Tibial artery (tissue), 4 donors: Measurements from ENCODE around the gene PPIP5K2.

Source experiments
- DNase-seq, 2 donors: peaks; one replicate each; pipeline ENCODE4 v3.0.0-alpha.2; 2019
- H3K27ac ChIP-seq, 2 donors: fragments of 200-600 bp; sonication (generic) in 1 of 2; 1 replicate in 1 of 2; 2 replicates in 1 of 2; pipeline ENCODE4 v1.5.1; 2018 to 2019; ENCODE audit warnings: mild to moderate bottlenecking in 1 of 2
- H3K27me3 ChIP-seq, 2 donors: fragments of 200-600 bp; sonication (generic) in 1 of 2; one replicate each; pipeline versions ENCODE4 v1.5.1 to v1.6.0; 2016 to 2019
- H3K36me3 ChIP-seq, 3 donors: fragments of 200-600 bp; sonication (generic) in 2 of 3; one replicate each; pipeline ENCODE4 v1.5.1; 2016 to 2019; ENCODE audit warnings: mild to moderate bottlenecking in 2 of 3
- H3K4me1 ChIP-seq, 4 donors: fragments of 200-600 bp; sonication (generic) in 2 of 4; 1 replicate in 3 of 4; 2 replicates in 1 of 4; pipeline ENCODE4 v1.5.1; 2016 to 2019
- H3K4me3 ChIP-seq, 2 donors: fragments of 200-600 bp; sonication (generic) in 1 of 2; 1 replicate in 1 of 2; 2 replicates in 1 of 2; pipeline ENCODE4 v1.5.1; 2018 to 2019; ENCODE audit warnings: mild to moderate bottlenecking in 2 of 2
- H3K9me3 ChIP-seq, 3 donors: fragments of 200-600 bp; sonication (generic) in 1 of 3; one replicate each; pipeline ENCODE4 v1.5.1; 2016 to 2019
- intact Hi-C: fragments of 100-400 bp; cut with DNase I; formaldehyde crosslinking; loops from one replicate; pipeline ENCODE4 v1.15.0; 2023; ENCODE audit warnings: low total_unique reads
- TF ChIP-seq, protein P1 (sequence below), 2 experiments: fragments of 200-600 bp in 1 of 2; fragments of 450-650 bp in 1 of 2; IDR thresholded peaks; one replicate each; pipeline ENCODE4 v1.5.1; 2017 to 2019; ENCODE audit warnings: antibody characterized with exemption in 2 of 2, mild to moderate bottlenecking in 1 of 2, moderate library complexity in 1 of 2

Gene PPIP5K2

DNA sequence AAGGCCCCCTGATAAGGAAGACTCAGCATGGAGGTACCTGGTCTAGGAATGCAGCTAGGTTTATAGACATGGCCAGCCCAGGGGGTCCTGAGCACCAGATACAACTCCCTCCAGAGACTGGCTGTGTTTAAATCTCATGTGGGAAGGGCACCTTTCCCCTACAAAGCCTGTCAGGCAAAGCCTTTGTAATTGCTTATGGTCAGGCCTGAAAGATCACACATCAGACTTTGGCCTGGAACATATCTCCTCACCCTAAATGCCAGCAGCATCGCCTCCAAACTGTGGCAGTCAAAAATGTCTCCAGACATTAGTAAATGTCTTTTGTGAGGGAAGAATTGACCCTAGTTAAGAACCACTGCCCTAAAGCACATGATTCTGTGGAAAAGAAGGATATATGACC is 86.9 kb downstream of the PPIP5K2 start:
- no peak for DNase-seq
- intact Hi-C loops: no loop called here
- Histone ChIP-seq H3K4me1 (no peaks in the 10 kb centered on the region), H3K27me3 (no peaks in the 10 kb centered on the region), H3K4me3 (no peak overlapping the region), H3K9me3 (no peaks in the 10 kb centered on the region), H3K27ac (no peak overlapping the region), H3K36me3 (peaks cover 20 to 32% (median 24%) of the 10 kb centered on the region in 3 donors)
- TF ChIP-seq, protein P1, sequence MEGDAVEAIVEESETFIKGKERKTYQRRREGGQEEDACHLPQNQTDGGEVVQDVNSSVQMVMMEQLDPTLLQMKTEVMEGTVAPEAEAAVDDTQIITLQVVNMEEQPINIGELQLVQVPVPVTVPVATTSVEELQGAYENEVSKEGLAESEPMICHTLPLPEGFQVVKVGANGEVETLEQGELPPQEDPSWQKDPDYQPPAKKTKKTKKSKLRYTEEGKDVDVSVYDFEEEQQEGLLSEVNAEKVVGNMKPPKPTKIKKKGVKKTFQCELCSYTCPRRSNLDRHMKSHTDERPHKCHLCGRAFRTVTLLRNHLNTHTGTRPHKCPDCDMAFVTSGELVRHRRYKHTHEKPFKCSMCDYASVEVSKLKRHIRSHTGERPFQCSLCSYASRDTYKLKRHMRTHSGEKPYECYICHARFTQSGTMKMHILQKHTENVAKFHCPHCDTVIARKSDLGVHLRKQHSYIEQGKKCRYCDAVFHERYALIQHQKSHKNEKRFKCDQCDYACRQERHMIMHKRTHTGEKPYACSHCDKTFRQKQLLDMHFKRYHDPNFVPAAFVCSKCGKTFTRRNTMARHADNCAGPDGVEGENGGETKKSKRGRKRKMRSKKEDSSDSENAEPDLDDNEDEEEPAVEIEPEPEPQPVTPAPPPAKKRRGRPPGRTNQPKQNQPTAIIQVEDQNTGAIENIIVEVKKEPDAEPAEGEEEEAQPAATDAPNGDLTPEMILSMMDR (IDR thresholded peaks at IDR 0.05): no peak

DNA sequence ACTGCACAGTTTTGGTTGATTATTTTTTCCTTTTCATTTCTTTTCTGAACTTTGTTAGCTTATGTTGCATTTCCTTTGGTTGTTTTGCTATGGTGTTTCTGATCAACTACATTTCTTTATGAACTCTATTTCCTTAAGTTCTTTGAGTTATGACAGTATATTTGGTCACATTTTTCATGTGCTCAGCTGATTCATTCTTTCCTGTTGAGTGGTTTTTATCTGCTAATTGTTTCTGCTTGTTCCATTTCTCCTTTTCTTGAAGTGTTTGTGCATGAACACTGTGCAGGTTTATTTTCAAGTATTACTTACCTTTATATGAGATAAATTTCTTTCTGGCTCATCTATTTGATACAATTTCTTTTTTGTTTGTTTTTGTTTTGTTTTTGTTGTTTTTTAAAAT is 87.6 kb downstream of the PPIP5K2 start:
- no peaks in the 10 kb centered on the region for H3K9me3 ChIP-seq
- TF ChIP-seq, protein P1 (IDR thresholded peaks at IDR 0.05): no peak
- intact Hi-C loops: no loop called here
- DNase-seq: no peak
- no peaks in the 10 kb centered on the region for H3K4me1 ChIP-seq
- peaks cover 18 to 32% (median 20%) of the 10 kb centered on the region in 3 donors for H3K36me3 ChIP-seq
- no peaks in the 10 kb centered on the region for H3K27me3 ChIP-seq
- no peak overlapping the region for H3K4me3 ChIP-seq
- H3K27ac ChIP-seq: no peak overlapping the region

DNA sequence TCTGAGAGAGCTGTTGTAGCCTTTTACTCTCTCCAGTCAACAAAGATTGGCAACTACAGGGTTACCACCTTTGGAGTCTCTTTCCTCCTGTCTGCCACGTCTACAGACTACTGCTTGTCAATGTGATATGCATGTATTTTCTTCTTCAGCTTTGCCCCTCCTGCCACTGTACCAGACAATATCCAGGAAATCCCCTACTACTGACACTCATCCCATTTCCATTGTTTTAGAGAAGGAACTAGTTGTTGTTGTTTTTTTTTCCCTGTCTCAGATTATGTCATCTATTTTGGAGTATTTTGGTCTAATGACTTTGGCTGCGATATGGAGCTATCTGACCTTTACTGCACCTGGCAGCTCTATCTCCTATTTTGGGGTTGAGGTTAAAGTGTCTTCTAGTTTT is 88.4 kb downstream of the PPIP5K2 start:
- intact Hi-C loops: no loop called here
- Histone ChIP-seq H3K4me3 (no peak overlapping the region), H3K27me3 (no peaks in the 10 kb centered on the region), H3K9me3 (no peaks in the 10 kb centered on the region), H3K27ac (no peak overlapping the region), H3K36me3 (peaks cover 12 to 32% (median 20%) of the 10 kb centered on the region in 3 donors), H3K4me1 (no peaks in the 10 kb centered on the region)
- DNase-seq: no peak
- TF ChIP-seq, protein P1 (IDR thresholded peaks at IDR 0.05): no peak

DNA sequence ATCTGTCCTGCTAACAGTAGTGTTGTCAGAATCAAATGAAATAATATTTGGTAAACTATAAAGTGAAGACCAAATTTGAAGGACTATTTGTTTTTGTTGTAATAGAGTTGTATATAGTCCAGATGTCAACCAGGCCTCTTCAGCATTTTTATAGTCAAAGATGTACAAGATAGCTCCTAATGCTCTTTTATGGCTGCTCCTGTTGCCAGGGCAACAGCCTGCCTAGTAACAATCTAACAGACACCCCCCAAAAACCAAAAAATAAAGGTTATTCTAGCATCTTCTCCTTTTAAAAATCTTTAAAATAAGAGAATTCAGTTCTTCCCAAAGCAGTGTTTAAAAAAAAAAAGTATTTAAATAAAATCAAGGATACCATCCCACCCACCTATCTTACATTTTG is 89.0 kb downstream of the PPIP5K2 start:
- no peaks in the 10 kb centered on the region for H3K27me3 ChIP-seq
- TF ChIP-seq, protein P1 (IDR thresholded peaks at IDR 0.05): no peak
- no peak overlapping the region for H3K4me3 ChIP-seq
- intact Hi-C loops: no loop called here
- H3K4me1 ChIP-seq: no peaks in the 10 kb centered on the region
- no peaks in the 10 kb centered on the region for H3K9me3 ChIP-seq
- H3K36me3 ChIP-seq: peaks cover 9 to 26% (median 20%) of the 10 kb centered on the region in 3 donors
- no peak overlapping the region for H3K27ac ChIP-seq
- DNase-seq: no peak

DNA sequence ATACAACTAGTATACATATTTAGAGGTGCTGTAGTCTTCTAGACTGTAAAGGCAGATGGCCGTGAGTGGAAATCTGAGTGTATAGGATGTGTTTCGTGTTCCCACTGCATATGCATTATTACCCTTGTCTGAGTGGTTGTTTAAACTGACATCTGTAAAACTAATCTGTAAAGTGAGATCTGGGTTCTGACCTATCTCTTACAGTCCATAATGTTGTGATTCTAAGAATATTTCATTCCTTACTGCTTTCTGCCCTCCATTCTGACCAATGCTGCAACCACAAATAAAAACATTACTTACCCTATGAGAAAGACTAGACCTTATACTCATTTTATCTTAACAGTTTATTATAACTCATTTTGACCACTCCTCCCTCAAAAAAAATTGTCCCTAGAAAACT is 90.9 kb downstream of the PPIP5K2 start:
- Histone ChIP-seq H3K9me3 (no peaks in the 10 kb centered on the region), H3K27me3 (no peaks in the 10 kb centered on the region), H3K27ac (no peak overlapping the region), H3K4me3 (no peak overlapping the region), H3K4me1 (no peaks in the 10 kb centered on the region), H3K36me3 (peaks cover 0 to 12% (median 10%) of the 10 kb centered on the region in 3 donors)
- intact Hi-C loops: no loop called here
- TF ChIP-seq, protein P1 (IDR thresholded peaks at IDR 0.05): no peak
- DNase-seq: no peak
